Ascending aorta (tissue), 1 donor: ENCODE results near the gene SPDYE16. TPM values are rescaled to one million over a fixed set of nuclear protein-coding genes. Genes with fewer than 3 reads are reported as not detected.

Experiments used
- total RNA-seq: library from RNA; depleted of rRNA; stranded (reverse); fragments of >200 nt; gene quantifications from one replicate; pipeline ENCODE4 v1.1.0, GENCODE V29; 2016

Gene SPDYE16
- total RNA-seq, 1 donor from 2014 or later = not detected

Other genes with a start within 250 kb of the SPDYE16 start
- 3,584 TPM for gene HSPB1, start 240.6 kb downstream of the SPDYE16 start, total RNA-seq
- gene YWHAG, start 184.3 kb downstream of the SPDYE16 start, total RNA-seq = 83.0 TPM
- not detected for gene SSC4D, start 133.6 kb downstream of the SPDYE16 start, total RNA-seq
- 1.1 TPM for gene ZP3, start 118.3 kb downstream of the SPDYE16 start, total RNA-seq
- 61.9 TPM for gene DTX2, start 81.6 kb downstream of the SPDYE16 start, total RNA-seq
- gene UPK3B, start 32.7 kb downstream of the SPDYE16 start, total RNA-seq = 7.6 TPM
- gene POMZP3, start 84.0 kb upstream of the SPDYE16 start, total RNA-seq = 9.8 TPM